K562 (cell line): ENCODE results near the gene TMEM174. TPM values are rescaled to one million over a fixed set of nuclear protein-coding genes. Genes with fewer than 3 reads are reported as not detected.

Experiments used
- ATAC-seq: fragments of 200-7000 bp; cut with Tn5 transposase; 3 replicates; pipeline ENCODE4 v1.9.1; 2020; ENCODE audit warnings: moderate library complexity
- BruUV-seq: library from RNA; stranded (reverse); fragments of 400-500 nt; replicated peaks from 2 replicates; lab custom pipeline; 2021; lab: Mats Ljungman, UMichigan
- CTCF ChIA-PET: fragments of 300-600 bp; formaldehyde crosslinking; extraction: SDS; loops from one replicate; lab custom pipeline; 2021; ENCODE audit warnings: low intra/inter-chr PET ratio; lab: Yijun Ruan, JAX
- POLR2A ChIA-PET: fragments of 300-600, 350-650 bp; sonication (Branson Sonifier 250); formaldehyde crosslinking; extraction: SDS; loops from one replicate; lab custom pipeline; 2021; ENCODE audit warnings: antibody characterized with exemption, inconsistent platforms; lab: Yijun Ruan, JAX
- DNase-seq, 4 experiments: peaks; one replicate each; pipeline versions ENCODE4 v3.0.0 to v3.0.0-alpha.2; 2011 to 2018; ENCODE audit warnings: low spot score in 3 of 4, mixed read lengths in 3 of 4; ENCODE audit errors: extremely low read depth in 1 of 4
- FAIRE-seq: peaks from 2 replicates; lab custom pipeline; 2011; peaks lifted over from hg19 to GRCh38; lab: Jason Lieb, UNC
- H2AFZ ChIP-seq: 2 replicates; pipeline ENCODE4 v1.6.0; 2011; ENCODE audit warnings: low read depth, low read length, control low read depth, inconsistent platforms
- H3K27ac ChIP-seq: fragments of 200-600 bp; 3 replicates; pipeline ENCODE4 v1.8.0; 2011; ENCODE audit warnings: low read depth, mild to moderate bottlenecking, control low read depth, inconsistent platforms, low read length, moderate library complexity, mixed read lengths; ENCODE audit errors: extremely low read depth
- H3K27me3 ChIP-seq, 2 experiments: fragments of 300-600 bp in 1 of 2; 2 replicates in 1 of 2; 3 replicates in 1 of 2; pipeline versions ENCODE4 v1.6.0 to v1.8.0; 2011; ENCODE audit warnings: inconsistent platforms in 2 of 2, low read length in 2 of 2, mild to moderate bottlenecking in 1 of 2, mixed read lengths in 1 of 2, moderate library complexity in 1 of 2; ENCODE audit not compliant: control insufficient read depth in 2 of 2, insufficient read depth in 2 of 2
- H3K36me3 ChIP-seq: fragments of 300-600 bp; 3 replicates; pipeline ENCODE4 v1.8.0; 2011; ENCODE audit warnings: mild to moderate bottlenecking, low read length, inconsistent platforms; ENCODE audit not compliant: control insufficient read depth, insufficient read depth
- H3K4me1 ChIP-seq, 2 experiments: fragments of 200-600 bp in 1 of 2; replicated peaks in 1 of 2; 2 replicates in 1 of 2; 3 replicates in 1 of 2; pipeline versions ENCODE4 v1.5.1 to v1.8.0; 2011; ENCODE audit warnings: inconsistent platforms in 2 of 2, low read length in 2 of 2, mild to moderate bottlenecking in 1 of 2, mixed read lengths in 1 of 2, moderate library complexity in 1 of 2; ENCODE audit not compliant: control insufficient read depth in 2 of 2, insufficient read depth in 2 of 2
- H3K4me2 ChIP-seq: 2 replicates; pipeline ENCODE4 v1.6.1; 2011; ENCODE audit warnings: low read length, control low read depth, inconsistent platforms, mixed read lengths; ENCODE audit not compliant: insufficient read depth
- H3K4me3 ChIP-seq: fragments of 200-600 bp; sonication (generic), shearing (Covaris generic); 2 replicates; pipeline ENCODE4 v1.5.1; 2016; ENCODE audit warnings: control low read depth, inconsistent platforms
- H3K79me2 ChIP-seq: fragments of 200-600 bp; 3 replicates; pipeline ENCODE4 v1.8.0; 2011; ENCODE audit warnings: low read length, inconsistent platforms; ENCODE audit not compliant: control insufficient read depth, insufficient read depth
- H3K9ac ChIP-seq, 2 experiments: 2 replicates each; pipeline versions ENCODE4 v1.6.0 to v1.6.1; 2011; ENCODE audit warnings: low read depth in 2 of 2, low read length in 2 of 2, control low read depth in 1 of 2, inconsistent platforms in 1 of 2, mild to moderate bottlenecking in 1 of 2, mixed read lengths in 1 of 2; ENCODE audit not compliant: insufficient read depth in 1 of 2
- H3K9me1 ChIP-seq: one replicate; pipeline ENCODE4 v1.6.0; 2011; ENCODE audit warnings: inconsistent platforms, mild to moderate bottlenecking, low read length, moderate library complexity; ENCODE audit not compliant: control insufficient read depth, insufficient read depth
- H3K9me3 ChIP-seq: replicated peaks from 2 replicates; pipeline ENCODE4 v1.5.1; 2011; ENCODE audit warnings: low read depth, low read length, inconsistent platforms; ENCODE audit not compliant: control insufficient read depth, insufficient read depth
- H4K20me1 ChIP-seq: replicated peaks from 2 replicates; pipeline ENCODE4 v1.6.1; 2011; ENCODE audit warnings: low read length, inconsistent platforms, mixed read lengths; ENCODE audit not compliant: control insufficient read depth, insufficient read depth
- CHD2 ChIP-seq: IDR thresholded peaks from 2 replicates; pipeline ENCODE4 v1.6.1; 2011; ENCODE audit warnings: low read depth, low read length
- FOXJ3 ChIP-seq: sonication (generic); formaldehyde crosslinking; IDR thresholded peaks from 2 replicates; pipeline ENCODE4 v1.4.0; 2020; ENCODE audit warnings: mild to moderate bottlenecking, missing genetic modification reagents
- HDAC2 ChIP-seq: fragments of 450-650 bp; IDR thresholded peaks from 2 replicates; pipeline ENCODE4 v1.6.1; 2016; ENCODE audit warnings: mild to moderate bottlenecking
- HNRNPH1 ChIP-seq: fragments of 200-400 bp; formaldehyde crosslinking; optimal IDR thresholded peaks from 2 replicates; pipeline ENCODE3; 2017; ENCODE audit warnings: low read depth, mild to moderate bottlenecking, low read length, moderate library complexity
- HSF4 ChIP-seq: fragments of 250-450 bp; sonication (Bioruptor Pico); IDR thresholded peaks from 2 replicates; pipeline ENCODE4 v2.1.2; 2022; ENCODE audit warnings: mild to moderate bottlenecking, moderate library complexity, borderline replicate concordance
- JUND ChIP-seq, 2 experiments: IDR thresholded peaks; 2 replicates in 1 of 2; 3 replicates in 1 of 2; pipeline ENCODE4 v1.6.1; 2011; ENCODE audit warnings: borderline replicate concordance in 2 of 2, low read depth in 2 of 2, low read length in 2 of 2, improper control_type of control experiment in 1 of 2, missing biosample characterization in 1 of 2, missing genetic modification characterization in 1 of 2, missing genetic modification reagents in 1 of 2
- SMAD1 ChIP-seq: fragments of 150-350 bp; IDR thresholded peaks from 2 replicates; pipeline ENCODE4 v1.6.1; 2014; ENCODE audit warnings: low read length, low read depth; ENCODE audit not compliant: partially characterized antibody
- SP1 ChIP-seq: sonication (generic); formaldehyde crosslinking; IDR thresholded peaks from 2 replicates; pipeline ENCODE4 v1.8.1; 2022; ENCODE audit warnings: mild to moderate bottlenecking, missing genetic modification reagents
- ZBTB2 ChIP-seq: fragments of 450-650 bp; IDR thresholded peaks from 2 replicates; pipeline ENCODE4 v1.6.1; 2016; ENCODE audit warnings: antibody characterized with exemption
- ZC3H4 ChIP-seq: sonication (generic); formaldehyde crosslinking; IDR thresholded peaks from 2 replicates; pipeline ENCODE4 v1.9.0; 2021; ENCODE audit warnings: missing genetic modification reagents, borderline replicate concordance
- ZFP30 ChIP-seq: fragments of 250-450 bp; sonication (Bioruptor Pico); IDR thresholded peaks from 2 replicates; pipeline ENCODE4 v1.8.0; 2022; ENCODE audit warnings: moderate library complexity, mild to moderate bottlenecking, inconsistent platforms, borderline replicate concordance
- ZNF24 ChIP-seq: fragments of 450-650 bp; IDR thresholded peaks from 2 replicates; pipeline ENCODE4 v1.6.1; 2016
- ZNF586 ChIP-seq: fragments of 450-650 bp; formaldehyde crosslinking; conservative IDR thresholded peaks from 2 replicates; pipeline ENCODE4 v1.4.0; 2020; ENCODE audit warnings: mild to moderate bottlenecking, moderate library complexity
- in situ Hi-C: fragments of 300-500 bp; cut with MboI; formaldehyde crosslinking; loops from 4 replicates; pipeline ENCODE4 v1.15.0; 2018; ENCODE audit warnings: inconsistent platforms, mixed read lengths
- intact Hi-C: fragments of 100-400 bp; cut with micrococcal nuclease; formaldehyde crosslinking; loops from 2 replicates; pipeline ENCODE4 v1.14.2; 2022
- polyA plus RNA-seq, 8 experiments: library from polyadenylated mRNA; depleted of rRNA in 4 of 8; stranded (reverse) in 5 of 8; unstranded in 3 of 8; fragments of >200 nt; fragmentation: Nextera tagmentation in 2 of 8; fragmentation: Illumina TruSeq in 1 of 8; extraction: Ambion mirVana in 2 of 8; extraction: Trizol in 1 of 8; gene quantifications; 2 replicates each; pipeline versions ENCODE4 v1.2.1 to v1.2.3, GENCODE V29; 2011 to 2014; ENCODE audit warnings: inconsistent platforms in 1 of 8, missing spikeins in 1 of 8
- total RNA-seq, 7 experiments: library from RNA; depleted of rRNA in 6 of 7; stranded (reverse); fragments of >200 nt in 6 of 7; fragmentation: Illumina TruSeq in 2 of 7; extraction: Trizol in 2 of 7; gene quantifications; 2 replicates each; pipeline versions ENCODE4 v1.2.1 to v1.2.3, GENCODE V29; 2011 to 2021; ENCODE audit warnings: low replicate concordance in 1 of 7
- TF ChIP-seq, protein P1 (sequence below): fragments of 250-450 bp; sonication (Bioruptor Pico); IDR thresholded peaks from 2 replicates; pipeline ENCODE4 v1.4.0; 2020; ENCODE audit warnings: mild to moderate bottlenecking, moderate library complexity
- TF ChIP-seq, protein P2 (sequence below): fragments of 250-450 bp; sonication (Bioruptor Pico); IDR thresholded peaks from 2 replicates; pipeline ENCODE4 v1.9.0; 2021; ENCODE audit warnings: mild to moderate bottlenecking

TMEM174 gene
- total and polyA plus RNA-seq, 9 of the 15 experiments (the other 6 are each of a cell fraction or from before 2014, with no cell fraction given) = not detected

GRCh38 chr5:73221161-73221560, 48.2 kb downstream of the TMEM174 start (continued):
- TF ChIP-seq, protein P1, sequence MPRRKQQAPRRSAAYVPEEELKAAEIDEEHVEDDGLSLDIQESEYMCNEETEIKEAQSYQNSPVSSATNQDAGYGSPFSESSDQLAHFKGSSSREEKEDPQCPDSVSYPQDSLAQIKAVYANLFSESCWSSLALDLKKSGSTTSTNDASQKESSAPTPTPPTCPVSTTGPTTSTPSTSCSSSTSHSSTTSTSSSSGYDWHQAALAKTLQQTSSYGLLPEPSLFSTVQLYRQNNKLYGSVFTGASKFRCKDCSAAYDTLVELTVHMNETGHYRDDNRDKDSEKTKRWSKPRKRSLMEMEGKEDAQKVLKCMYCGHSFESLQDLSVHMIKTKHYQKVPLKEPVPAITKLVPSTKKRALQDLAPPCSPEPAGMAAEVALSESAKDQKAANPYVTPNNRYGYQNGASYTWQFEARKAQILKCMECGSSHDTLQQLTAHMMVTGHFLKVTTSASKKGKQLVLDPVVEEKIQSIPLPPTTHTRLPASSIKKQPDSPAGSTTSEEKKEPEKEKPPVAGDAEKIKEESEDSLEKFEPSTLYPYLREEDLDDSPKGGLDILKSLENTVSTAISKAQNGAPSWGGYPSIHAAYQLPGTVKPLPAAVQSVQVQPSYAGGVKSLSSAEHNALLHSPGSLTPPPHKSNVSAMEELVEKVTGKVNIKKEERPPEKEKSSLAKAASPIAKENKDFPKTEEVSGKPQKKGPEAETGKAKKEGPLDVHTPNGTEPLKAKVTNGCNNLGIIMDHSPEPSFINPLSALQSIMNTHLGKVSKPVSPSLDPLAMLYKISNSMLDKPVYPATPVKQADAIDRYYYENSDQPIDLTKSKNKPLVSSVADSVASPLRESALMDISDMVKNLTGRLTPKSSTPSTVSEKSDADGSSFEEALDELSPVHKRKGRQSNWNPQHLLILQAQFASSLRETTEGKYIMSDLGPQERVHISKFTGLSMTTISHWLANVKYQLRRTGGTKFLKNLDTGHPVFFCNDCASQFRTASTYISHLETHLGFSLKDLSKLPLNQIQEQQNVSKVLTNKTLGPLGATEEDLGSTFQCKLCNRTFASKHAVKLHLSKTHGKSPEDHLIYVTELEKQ (CRISPR knock-in tag) = no peak
- no peak for TF ChIP-seq CHD2
- TF ChIP-seq ZC3H4 = no peak
- no peak for TF ChIP-seq ZNF586 (CRISPR knock-in tag)
- no peak for TF ChIP-seq FOXJ3

DNA sequence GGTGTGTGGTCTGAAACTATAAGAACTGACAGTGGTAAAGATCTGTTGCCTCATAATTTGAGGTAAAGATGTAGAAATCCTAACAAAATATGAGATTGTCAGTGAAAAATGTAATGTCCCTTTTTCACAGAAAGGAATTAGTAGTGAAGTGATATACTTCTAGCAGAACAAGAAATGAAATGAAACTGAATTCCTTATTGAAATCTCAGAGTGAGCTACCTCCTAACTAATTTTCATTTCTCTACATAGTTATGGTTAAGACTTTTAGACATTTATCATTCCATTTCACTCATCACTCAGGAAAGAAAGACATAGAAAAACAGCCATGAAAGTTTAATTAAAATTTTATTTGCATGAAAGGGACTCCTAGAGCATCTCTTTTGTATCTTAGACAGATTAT, 48.7 kb downstream of the TMEM174 start:
- no peak overlapping the region for H3K4me2 ChIP-seq
- DNase-seq (no peak), FAIRE-seq (no peak), ATAC-seq (no peak)
- no peaks in the 10 kb centered on the region for H4K20me1 ChIP-seq
- POLR2A ChIA-PET = no interaction called here
- H3K36me3 ChIP-seq = no peaks in the 10 kb centered on the region
- CTCF ChIA-PET = no interaction called here
- peaks cover 5 to 7% of the 10 kb centered on the region in 2 experiments; a peak in 2 of 5 replicates for H3K27me3 ChIP-seq
- H3K9me1 ChIP-seq = no peaks in the 10 kb centered on the region
- intact Hi-C loops = no loop called here
- H3K4me3 ChIP-seq = no peak overlapping the region
- H2AFZ ChIP-seq = no peak overlapping the region
- H3K9me3 ChIP-seq = no peaks in the 10 kb centered on the region
- H3K9ac ChIP-seq = no peak overlapping the region
- no peak overlapping the region for H3K27ac ChIP-seq
- H3K4me1 ChIP-seq = no peaks in the 10 kb centered on the region
- H3K79me2 ChIP-seq = no peaks in the 10 kb centered on the region
- in situ Hi-C loops = no loop called here
- no TSS peak for BruUV-seq
- TF ChIP-seq JUND (IDR thresholded peaks at IDR 0.05; ENCODE audit: borderline replicate concordance, low read depth, low read length) (no peak), JUND (tag; IDR thresholded peaks at IDR 0.05; ENCODE audit: borderline replicate concordance, low read depth, low read length) (no peak), ZBTB2 (no peak), ZNF24 (no peak), HNRNPH1 (no peak), HDAC2 (no peak), ZFP30 (CRISPR knock-in tag) (no peak), HSF4 (CRISPR knock-in tag) (no peak), SMAD1 (no peak), SP1 (CRISPR knock-in tag) (no peak)
- TF ChIP-seq, protein P2, sequence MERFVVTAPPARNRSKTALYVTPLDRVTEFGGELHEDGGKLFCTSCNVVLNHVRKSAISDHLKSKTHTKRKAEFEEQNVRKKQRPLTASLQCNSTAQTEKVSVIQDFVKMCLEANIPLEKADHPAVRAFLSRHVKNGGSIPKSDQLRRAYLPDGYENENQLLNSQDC (CRISPR knock-in tag) = no peak
